ENCODE measurements around the gene F10. TPM values are rescaled to one million over a fixed set of nuclear protein-coding genes. Genes with fewer than 3 reads are reported as not detected.

F10 gene
- total RNA-seq, 1 experiment from 2014 or later = 0.18 TPM

DNA sequence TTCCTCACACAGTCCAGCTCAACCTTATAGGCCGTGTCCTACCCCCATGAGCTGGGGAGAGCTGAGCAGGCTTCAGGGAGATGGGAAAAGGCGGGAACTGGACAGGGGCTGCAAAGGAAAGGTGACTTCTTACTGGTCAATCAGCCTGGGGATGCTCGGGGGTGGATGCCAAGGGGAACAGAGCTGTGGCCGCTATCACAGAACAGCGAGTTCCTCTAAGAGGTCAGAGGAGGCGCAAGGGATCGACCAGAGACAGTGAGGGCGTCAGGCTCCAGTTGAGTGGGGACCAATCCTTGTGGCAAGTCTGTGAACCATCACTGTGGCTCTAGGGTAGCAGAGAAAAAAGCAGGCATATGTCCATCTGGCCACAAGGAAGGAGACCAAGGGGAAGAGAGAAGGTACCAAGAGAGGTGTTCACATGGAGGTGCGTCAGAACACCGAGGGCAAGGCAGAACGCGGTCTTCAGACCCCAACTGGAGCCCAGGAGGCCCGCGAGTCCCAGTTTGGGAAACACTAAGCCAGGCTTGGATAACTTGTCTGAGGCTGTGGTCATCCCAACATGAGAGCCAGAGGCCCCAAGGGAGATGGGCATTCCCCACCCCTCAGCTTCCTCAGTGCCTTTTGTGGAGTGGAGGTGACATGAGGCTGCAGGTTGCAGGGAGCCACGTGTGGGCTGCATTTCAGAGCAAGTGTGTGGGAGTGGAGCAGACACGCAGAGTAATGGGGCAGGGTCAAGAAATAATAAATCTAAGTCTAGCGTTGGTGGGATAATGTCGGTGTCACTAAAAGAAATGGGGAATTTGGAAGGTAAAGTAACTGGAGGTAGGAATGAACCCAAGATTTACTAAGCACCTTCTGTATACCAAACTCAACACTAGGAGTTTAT is 3.9 kb downstream of the F10 start:
- no peaks in the 10 kb centered on the region for H3K36me3 ChIP-seq (ENCODE audit: control insufficient read depth, insufficient read depth, low read length)
- ATAC-seq = no peak
- in situ Hi-C loops (cut with HindIII; ENCODE audit: low pct_unique_long_range_greater_than_20kb, low sequenced_read_pairs) (no loop called here), intact Hi-C loops (cut with micrococcal nuclease; ENCODE audit: unreplicated experiment) (no loop called here)
- ChIA-PET CTCF (no interaction called here), POLR2A (no interaction called here)
- TF ChIP-seq, protein P1, sequence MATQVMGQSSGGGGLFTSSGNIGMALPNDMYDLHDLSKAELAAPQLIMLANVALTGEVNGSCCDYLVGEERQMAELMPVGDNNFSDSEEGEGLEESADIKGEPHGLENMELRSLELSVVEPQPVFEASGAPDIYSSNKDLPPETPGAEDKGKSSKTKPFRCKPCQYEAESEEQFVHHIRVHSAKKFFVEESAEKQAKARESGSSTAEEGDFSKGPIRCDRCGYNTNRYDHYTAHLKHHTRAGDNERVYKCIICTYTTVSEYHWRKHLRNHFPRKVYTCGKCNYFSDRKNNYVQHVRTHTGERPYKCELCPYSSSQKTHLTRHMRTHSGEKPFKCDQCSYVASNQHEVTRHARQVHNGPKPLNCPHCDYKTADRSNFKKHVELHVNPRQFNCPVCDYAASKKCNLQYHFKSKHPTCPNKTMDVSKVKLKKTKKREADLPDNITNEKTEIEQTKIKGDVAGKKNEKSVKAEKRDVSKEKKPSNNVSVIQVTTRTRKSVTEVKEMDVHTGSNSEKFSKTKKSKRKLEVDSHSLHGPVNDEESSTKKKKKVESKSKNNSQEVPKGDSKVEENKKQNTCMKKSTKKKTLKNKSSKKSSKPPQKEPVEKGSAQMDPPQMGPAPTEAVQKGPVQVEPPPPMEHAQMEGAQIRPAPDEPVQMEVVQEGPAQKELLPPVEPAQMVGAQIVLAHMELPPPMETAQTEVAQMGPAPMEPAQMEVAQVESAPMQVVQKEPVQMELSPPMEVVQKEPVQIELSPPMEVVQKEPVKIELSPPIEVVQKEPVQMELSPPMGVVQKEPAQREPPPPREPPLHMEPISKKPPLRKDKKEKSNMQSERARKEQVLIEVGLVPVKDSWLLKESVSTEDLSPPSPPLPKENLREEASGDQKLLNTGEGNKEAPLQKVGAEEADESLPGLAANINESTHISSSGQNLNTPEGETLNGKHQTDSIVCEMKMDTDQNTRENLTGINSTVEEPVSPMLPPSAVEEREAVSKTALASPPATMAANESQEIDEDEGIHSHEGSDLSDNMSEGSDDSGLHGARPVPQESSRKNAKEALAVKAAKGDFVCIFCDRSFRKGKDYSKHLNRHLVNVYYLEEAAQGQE (IDR thresholded peaks at IDR 0.05; ENCODE audit: insufficient read depth in 1 of 2, low read depth in 2 of 2, low read length in 1 of 2) = no peak
- TF ChIP-seq CTCF (IDR thresholded peaks at IDR 0.05) = no peak
- no peak overlapping the region for H3K27ac ChIP-seq (ENCODE audit: low read length)
- no peaks in the 10 kb centered on the region for H3K9me3 ChIP-seq (ENCODE audit: control insufficient read depth, insufficient read depth, low read depth, low read length)
- no peaks in the 10 kb centered on the region for H3K4me1 ChIP-seq (ENCODE audit: control insufficient read depth, insufficient read depth, low read length)
- DNase-seq (ENCODE audit: low read depth, low spot score) = no peak
- no peaks in the 10 kb centered on the region for H3K27me3 ChIP-seq (ENCODE audit: control insufficient read depth, insufficient read depth, low read length)
- no TSS peak for BruUV-seq (replicated peaks)
- no peak overlapping the region for H3K4me3 ChIP-seq (ENCODE audit: low read depth in 2 of 2, low read length in 2 of 2)

GRCh38 chr13:113129480-113129879 is 6.9 kb downstream of the F10 start:
- H3K27ac ChIP-seq (ENCODE audit: low read length) = no peak overlapping the region
- no peak for DNase-seq (ENCODE audit: low read depth, low spot score)
- H3K9me3 ChIP-seq (ENCODE audit: control insufficient read depth, insufficient read depth, low read depth, low read length) = no peaks in the 10 kb centered on the region
- no TSS peak for BruUV-seq (replicated peaks)
- H3K27me3 ChIP-seq (ENCODE audit: control insufficient read depth, insufficient read depth, low read length) = no peaks in the 10 kb centered on the region
- no peaks in the 10 kb centered on the region for H3K36me3 ChIP-seq (ENCODE audit: control insufficient read depth, insufficient read depth, low read length)
- ATAC-seq = no peak
- H3K4me1 ChIP-seq (ENCODE audit: control insufficient read depth, insufficient read depth, low read length) = no peaks in the 10 kb centered on the region
- in situ Hi-C loops (cut with HindIII; ENCODE audit: low pct_unique_long_range_greater_than_20kb, low sequenced_read_pairs) (no loop called here), intact Hi-C loops (cut with micrococcal nuclease; ENCODE audit: unreplicated experiment) (no loop called here)
- no peak overlapping the region for H3K4me3 ChIP-seq (ENCODE audit: low read depth in 2 of 2, low read length in 2 of 2)
- ChIA-PET POLR2A (no interaction called here), CTCF (no interaction called here)
- TF ChIP-seq, protein P1 (IDR thresholded peaks at IDR 0.05; ENCODE audit: insufficient read depth in 1 of 2, low read depth in 2 of 2, low read length in 1 of 2) = no peak
- TF ChIP-seq SIN3A (IDR thresholded peaks at IDR 0.05; ENCODE audit: borderline replicate concordance, insufficient read depth, low read depth, low read length) (no peak), POLR2AphosphoS5 (IDR thresholded peaks at IDR 0.05; ENCODE audit: low read depth, low read length) (no peak), TCF7L2 (IDR thresholded peaks at IDR 0.05; ENCODE audit: low read depth, low read length) (no peak), CTCF (IDR thresholded peaks at IDR 0.05) (no peak)

Measured in Panc1 (cell line).